Choroid plexus epithelial cell (primary cell): Measurements from ENCODE around the gene CLSTN2.

Source experiments
- DNase-seq: peaks from one replicate; pipeline ENCODE4 v3.0.0-alpha.2; 2010; ENCODE audit warnings: low read depth
- H3K4me3 ChIP-seq: 2 replicates; pipeline ENCODE4 v1.5.1; 2011; ENCODE audit warnings: low read depth, mild to moderate bottlenecking, control low read depth, low read length, moderate library complexity
- CTCF ChIP-seq: conservative IDR thresholded peaks from 2 replicates; pipeline ENCODE4 v1.5.1; 2011; ENCODE audit warnings: low read depth, mild to moderate bottlenecking, control low read depth, inconsistent platforms, low read length, moderate library complexity

Gene CLSTN2

GRCh38 chr3:140113996-140114788 lies 179.2 kb downstream of the CLSTN2 start:
- no peak overlapping the region for H3K4me3 ChIP-seq
- no peak for TF ChIP-seq CTCF
- no peak for DNase-seq

GRCh38 chr3:140114789-140115080 lies 179.8 kb downstream of the CLSTN2 start:
- H3K4me3 ChIP-seq = no peak overlapping the region
- TF ChIP-seq CTCF = no peak
- no peak for DNase-seq

- no peak for TF ChIP-seq CTCF
- DNase-seq = peak; percentile 10
Observed at GRCh38 chr3:140117096-140117526, 182.1 kb downstream of the CLSTN2 start.

GRCh38 chr3:140122183-140122582 lies 187.2 kb downstream of the CLSTN2 start:
- TF ChIP-seq CTCF = no peak
- DNase-seq = no peak
- H3K4me3 ChIP-seq = no peak overlapping the region

More at GRCh38 chr3:140117096-140117526, 182.1 kb downstream of the CLSTN2 start:
- H3K4me3 ChIP-seq = no peak overlapping the region

GRCh38 chr3:140128217-140128616 lies 193.2 kb downstream of the CLSTN2 start:
- TF ChIP-seq CTCF = no peak
- no peak for DNase-seq
- H3K4me3 ChIP-seq = no peak overlapping the region

- H3K4me3 ChIP-seq = no peak overlapping the region
- peak; percentile 71 for TF ChIP-seq CTCF
- DNase-seq = peak; percentile 36
Observed at GRCh38 chr3:140128631-140129030, 193.6 kb downstream of the CLSTN2 start.

- no peak overlapping the region for H3K4me3 ChIP-seq
- DNase-seq = no peak
- TF ChIP-seq CTCF = no peak
Observed at GRCh38 chr3:140129768-140130284, 194.8 kb downstream of the CLSTN2 start.
